Measurements from ENCODE around the gene DSTYK. TPM values are rescaled to one million over a fixed set of nuclear protein-coding genes. Genes with fewer than 3 reads are reported as not detected.

Gene DSTYK
- total RNA-seq (10 to 100 TPM; 13.9 to 15.3 TPM), total RNA-seq (27.3 to 102 (median 68.8) reads per million in 172 experiments)
- polyA plus RNA-seq (2013, experiment 1 of 2) = 7.4 TPM
- 8.9 TPM for polyA plus RNA-seq (2013, experiment 2 of 2)

GRCh38 chr1:205211169-205211838, at the start of gene DSTYK:
DSTYK (minus strand) TSS chr1:205211702; CDS start chr1:205211535, 167 bp downstream.
- no peaks in the 10 kb centered on the region for H3K36me3 ChIP-seq (ENCODE audit: insufficient read depth, low read length)
- H3K27ac ChIP-seq (ENCODE audit: low read depth in 1 of 2, low read length in 2 of 2) = peak within 1 kb of the TSS; percentile 67 to 80
- CTCF ChIA-PET = interaction anchor here (1.1 to 1.8 kb wide), 3 partner anchors 18 to 274 kb away, joined by 3 to 7 read pairs (median 3); no protein-coding TSS in a partner anchor
- TF ChIP-seq CTCF (IDR thresholded peaks at IDR 0.05) = no peak
- no peaks in the 10 kb centered on the region for H3K9me3 ChIP-seq (ENCODE audit: control insufficient read depth in 1 of 2, insufficient read depth in 1 of 2, low read length in 2 of 2)
- peak within 1 kb of the TSS; percentile 99 for H3K4me3 ChIP-seq (ENCODE audit: low read length)
- ATAC-seq (ENCODE audit: poor library complexity) = peak; percentile 92
- peak within 1 kb of the TSS; percentile 98 for H3K4me3 Mint-ChIP-seq
- intact Hi-C loops (cut with DNase I, micrococcal nuclease) = loop anchor here (1.0 to 10.0 kb wide), 6 partner anchors 17 to 1349 kb away; partner anchors contain the start of genes ELK4 (in 1 of the 2), NUAK2 (in 1 of the 2) and SNRPE (in 1 of the 2)
- peak within 1 kb of the TSS; percentile 98 for H3K27ac Mint-ChIP-seq
- H3K9me3 Mint-ChIP-seq = no peaks in the 10 kb centered on the region
- H3K4me1 Mint-ChIP-seq (ENCODE audit: low read depth) = peaks cover 57% of the 10 kb centered on the region
- peaks cover 19% of the 10 kb centered on the region for H3K4me1 ChIP-seq (ENCODE audit: insufficient read depth, low read length)
- DNase-seq = peak; percentile 84 to 95 (median 88)
- H3K27me3 ChIP-seq (ENCODE audit: control insufficient read depth in 1 of 2, insufficient read depth in 2 of 2, low read length in 2 of 2) = no peaks in the 10 kb centered on the region
- POLR2A ChIA-PET = interaction anchor here (0.5 to 5.2 kb wide), 8 partner anchors 12 to 102 kb away, joined by 3 to 50 read pairs (median 4); partner anchors contain the start of genes RBBP5 and TMCC2
- peaks cover 5% of the 10 kb centered on the region for H3K27me3 Mint-ChIP-seq
- H3K36me3 Mint-ChIP-seq (ENCODE audit: low read depth) = peaks cover 15% of the 10 kb centered on the region

GRCh38 chr1:205259998-205260397, 48.5 kb upstream of the DSTYK start:
- no peaks in the 10 kb centered on the region for H3K9me3 ChIP-seq (ENCODE audit: control insufficient read depth in 1 of 2, insufficient read depth in 1 of 2, low read length in 2 of 2)
- POLR2A ChIA-PET = no interaction called here
- no peak for ATAC-seq (ENCODE audit: poor library complexity)

More at GRCh38 chr1:205259998-205260397, 48.5 kb upstream of the DSTYK start:
- no peak overlapping the region for H3K27ac ChIP-seq (ENCODE audit: low read depth in 1 of 2, low read length in 2 of 2)
- Mint-ChIP-seq H3K36me3 (ENCODE audit: low read depth) (no peaks in the 10 kb centered on the region), H3K9me3 (no peaks in the 10 kb centered on the region), H3K27me3 (no peaks in the 10 kb centered on the region), H3K27ac (no peak overlapping the region), H3K4me1 (ENCODE audit: low read depth) (peaks cover 11% of the 10 kb centered on the region), H3K4me3 (no peak overlapping the region)
- CTCF ChIA-PET = interaction anchor here (0.5 to 1.0 kb wide), 2 partner anchors 13 to 1639 kb away, joined by 3 read pairs; no protein-coding TSS in a partner anchor
- DNase-seq = no peak
- peaks cover 0 to 2% of the 10 kb centered on the region in 2 experiments for H3K27me3 ChIP-seq (ENCODE audit: control insufficient read depth in 1 of 2, insufficient read depth in 2 of 2, low read length in 2 of 2)
- H3K36me3 ChIP-seq (ENCODE audit: insufficient read depth, low read length) = no peaks in the 10 kb centered on the region
- H3K4me1 ChIP-seq (ENCODE audit: insufficient read depth, low read length) = peaks cover 14% of the 10 kb centered on the region
- no peak for TF ChIP-seq CTCF (IDR thresholded peaks at IDR 0.05)
- intact Hi-C loops (cut with DNase I, micrococcal nuclease) = loop anchor here in 1 of 2 experiments (5.0 to 10.0 kb wide), 2 partner anchors 198 to 455 kb away; no protein-coding TSS in a partner anchor
- no peak overlapping the region for H3K4me3 ChIP-seq (ENCODE audit: low read length)

Data from CD4-positive, alpha-beta T cell (primary cell).